ENCODE data around the gene ASB4.

DNA sequence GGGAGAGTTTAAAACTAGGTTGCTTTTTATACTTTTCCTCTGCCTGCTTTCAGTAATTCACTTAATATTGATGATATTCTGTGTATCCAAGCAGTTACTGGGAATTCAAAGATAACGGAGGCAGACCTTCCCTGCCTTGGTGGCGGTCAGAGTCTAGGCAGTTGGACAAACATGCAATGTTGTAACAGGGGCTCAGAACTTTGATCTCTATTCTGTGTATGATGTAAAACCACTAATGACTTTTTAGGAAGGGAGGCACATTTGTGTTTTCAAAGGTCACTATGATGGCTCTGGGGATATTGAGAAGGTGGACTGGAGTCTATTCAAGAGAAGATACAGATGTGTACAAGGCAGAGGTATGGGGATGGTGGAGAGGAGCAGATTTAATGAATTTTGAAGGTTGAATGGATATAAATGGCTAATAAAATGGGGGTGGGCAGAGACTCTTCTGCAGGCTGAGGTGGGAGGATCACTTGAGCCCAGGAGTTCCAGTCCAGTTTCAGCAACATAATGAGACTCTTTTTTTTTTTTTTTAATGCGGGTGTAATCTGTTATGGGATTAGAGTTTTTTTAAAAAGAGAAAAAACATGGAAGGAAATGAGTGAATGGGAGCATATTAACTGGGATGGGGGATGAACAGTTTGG is 45.2 kb upstream of the ASB4 start:
- TF ChIP-seq EZH2phosphoT487 (IDR thresholded peaks at IDR 0.05; ENCODE audit: borderline replicate concordance, low read length) = no peak
- TF ChIP-seq, protein P1, sequence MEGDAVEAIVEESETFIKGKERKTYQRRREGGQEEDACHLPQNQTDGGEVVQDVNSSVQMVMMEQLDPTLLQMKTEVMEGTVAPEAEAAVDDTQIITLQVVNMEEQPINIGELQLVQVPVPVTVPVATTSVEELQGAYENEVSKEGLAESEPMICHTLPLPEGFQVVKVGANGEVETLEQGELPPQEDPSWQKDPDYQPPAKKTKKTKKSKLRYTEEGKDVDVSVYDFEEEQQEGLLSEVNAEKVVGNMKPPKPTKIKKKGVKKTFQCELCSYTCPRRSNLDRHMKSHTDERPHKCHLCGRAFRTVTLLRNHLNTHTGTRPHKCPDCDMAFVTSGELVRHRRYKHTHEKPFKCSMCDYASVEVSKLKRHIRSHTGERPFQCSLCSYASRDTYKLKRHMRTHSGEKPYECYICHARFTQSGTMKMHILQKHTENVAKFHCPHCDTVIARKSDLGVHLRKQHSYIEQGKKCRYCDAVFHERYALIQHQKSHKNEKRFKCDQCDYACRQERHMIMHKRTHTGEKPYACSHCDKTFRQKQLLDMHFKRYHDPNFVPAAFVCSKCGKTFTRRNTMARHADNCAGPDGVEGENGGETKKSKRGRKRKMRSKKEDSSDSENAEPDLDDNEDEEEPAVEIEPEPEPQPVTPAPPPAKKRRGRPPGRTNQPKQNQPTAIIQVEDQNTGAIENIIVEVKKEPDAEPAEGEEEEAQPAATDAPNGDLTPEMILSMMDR (IDR thresholded peaks at IDR 0.05; ENCODE audit: low read depth, low read length, poor library complexity, severe bottlenecking) = no peak

Measured in DOHH2 (cell line).